PC-9 (cell line): ENCODE results near the gene ZFPM1. TPM values are rescaled to one million over a fixed set of nuclear protein-coding genes. Genes with fewer than 3 reads are reported as not detected.

ENCODE experiments used
- BruUV-seq: library from RNA; stranded (reverse); fragments of 400-500 nt; replicated peaks from 2 replicates; lab custom pipeline; 2021; lab: Mats Ljungman, UMichigan
- CTCF ChIA-PET: fragments of 300-600 bp; sonication (Branson Sonifier 250); formaldehyde crosslinking; loops from one replicate; lab custom pipeline; 2022; ENCODE audit warnings: antibody characterized with exemption; lab: Charles Lee
- POLR2A ChIA-PET: fragments of 300-600 bp; sonication (Branson Sonifier 250); formaldehyde crosslinking; loops from one replicate; lab custom pipeline; 2022; ENCODE audit warnings: antibody characterized with exemption; ENCODE audit not compliant: unreplicated experiment; lab: Charles Lee
- DNase-seq, 2 experiments: peaks; one replicate each; pipeline versions ENCODE4 v3.0.0 to v3.0.0-alpha.2; 2015 to 2022; ENCODE audit warnings: mixed read lengths in 1 of 2
- H2AFZ ChIP-seq: fragments of 200-600 bp; sonication (generic); 2 replicates; pipeline ENCODE4 v1.8.1; 2017; ENCODE audit warnings: antibody characterized with exemption
- H3F3A ChIP-seq: fragments of 200-600 bp; sonication (generic); 2 replicates; pipeline ENCODE4 v1.8.1; 2017; ENCODE audit warnings: antibody characterized with exemption, mild to moderate bottlenecking, low read depth; ENCODE audit not compliant: insufficient read depth
- H3K27ac ChIP-seq: fragments of 200-600 bp; sonication (generic); 2 replicates; pipeline ENCODE4 v1.6.1; 2016; ENCODE audit warnings: mixed run types
- H3K27me3 ChIP-seq: fragments of 200-600 bp; sonication (generic); 2 replicates; pipeline ENCODE4 v1.6.1; 2016; ENCODE audit warnings: low read depth, mixed run types; ENCODE audit not compliant: insufficient read depth
- H3K36me3 ChIP-seq: fragments of 200-600 bp; sonication (generic); 2 replicates; pipeline ENCODE4 v1.6.1; 2016; ENCODE audit warnings: low read depth, mixed run types
- H3K4me1 ChIP-seq: fragments of 200-600 bp; sonication (generic); replicated peaks from 2 replicates; pipeline ENCODE4 v1.6.1; 2016; ENCODE audit warnings: mixed run types; ENCODE audit not compliant: insufficient read depth
- H3K4me2 ChIP-seq: fragments of 200-600 bp; sonication (generic); 2 replicates; pipeline ENCODE4 v1.6.1; 2017; ENCODE audit warnings: mixed run types
- H3K4me3 ChIP-seq: fragments of 200-600 bp; sonication (generic); 2 replicates; pipeline ENCODE4 v1.6.1; 2016; ENCODE audit warnings: mixed run types
- H3K79me2 ChIP-seq: fragments of 200-600 bp; sonication (generic); 2 replicates; pipeline ENCODE4 v1.6.1; 2017; ENCODE audit warnings: low read depth, mixed run types
- H3K9me2 ChIP-seq: fragments of 200-600 bp; sonication (generic); 2 replicates; pipeline ENCODE4 v1.8.1; 2017; ENCODE audit warnings: mild to moderate bottlenecking; ENCODE audit not compliant: insufficient read depth
- H3K9me3 ChIP-seq: fragments of 200-600 bp; sonication (generic); 2 replicates; pipeline ENCODE4 v1.8.1; 2016; ENCODE audit warnings: low read depth; ENCODE audit not compliant: insufficient read depth
- H4K20me1 ChIP-seq: fragments of 200-600 bp; sonication (generic); 2 replicates; pipeline ENCODE4 v1.8.1; 2017; ENCODE audit not compliant: insufficient read depth
- EZH2 ChIP-seq: fragments of 200-600 bp; sonication (generic); IDR thresholded peaks from 2 replicates; pipeline ENCODE4 v1.8.0; 2017; ENCODE audit warnings: antibody characterized with exemption, low read depth
- intact Hi-C: fragments of 100-400 bp; cut with micrococcal nuclease; formaldehyde crosslinking; loops from one replicate; pipeline ENCODE4 v1.10.0; 2022; ENCODE audit not compliant: unreplicated experiment
- total RNA-seq: library from RNA; stranded (reverse); gene quantifications from 2 replicates; pipeline ENCODE4 v1.2.3, GENCODE V29; 2021
- TF ChIP-seq, protein P1 (sequence below): fragments of 200-600 bp; sonication (generic); conservative IDR thresholded peaks from 2 replicates; pipeline ENCODE4 v1.6.1; 2017; ENCODE audit warnings: mixed run types, antibody characterized with exemption, mild to moderate bottlenecking, moderate library complexity

ZFPM1 gene
- total RNA-seq, 1 experiment from 2014 or later = 19.7 TPM

DNA sequence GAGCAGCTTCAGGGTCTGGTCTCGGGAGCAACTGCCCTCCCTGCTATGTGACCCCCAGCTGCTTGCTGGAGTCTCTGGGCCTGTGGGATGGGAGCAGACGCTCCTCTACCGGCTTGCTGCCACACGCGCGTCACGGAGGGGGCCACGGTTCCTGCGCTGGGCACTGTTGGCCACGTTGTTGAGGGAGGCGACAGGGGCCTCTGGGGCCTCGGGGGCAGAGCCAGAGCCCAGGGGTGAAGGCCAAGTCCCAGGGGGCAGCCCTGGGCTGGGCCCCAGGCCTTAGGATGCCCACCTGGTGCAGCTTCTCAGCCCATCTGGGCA, 56.6 kb downstream of the ZFPM1 start:
- intact Hi-C loops = no loop called here
- BruUV-seq = no TSS peak
- H4K20me1 ChIP-seq = no peaks in the 10 kb centered on the region; the same call in 1 of the 2 replicates
- H3K9me2 ChIP-seq = no peaks in the 10 kb centered on the region
- no peaks in the 10 kb centered on the region for H3K9me3 ChIP-seq
- H3K27me3 ChIP-seq = no peaks in the 10 kb centered on the region
- DNase-seq = no peak
- TF ChIP-seq EZH2 = no peak
- TF ChIP-seq, protein P1, sequence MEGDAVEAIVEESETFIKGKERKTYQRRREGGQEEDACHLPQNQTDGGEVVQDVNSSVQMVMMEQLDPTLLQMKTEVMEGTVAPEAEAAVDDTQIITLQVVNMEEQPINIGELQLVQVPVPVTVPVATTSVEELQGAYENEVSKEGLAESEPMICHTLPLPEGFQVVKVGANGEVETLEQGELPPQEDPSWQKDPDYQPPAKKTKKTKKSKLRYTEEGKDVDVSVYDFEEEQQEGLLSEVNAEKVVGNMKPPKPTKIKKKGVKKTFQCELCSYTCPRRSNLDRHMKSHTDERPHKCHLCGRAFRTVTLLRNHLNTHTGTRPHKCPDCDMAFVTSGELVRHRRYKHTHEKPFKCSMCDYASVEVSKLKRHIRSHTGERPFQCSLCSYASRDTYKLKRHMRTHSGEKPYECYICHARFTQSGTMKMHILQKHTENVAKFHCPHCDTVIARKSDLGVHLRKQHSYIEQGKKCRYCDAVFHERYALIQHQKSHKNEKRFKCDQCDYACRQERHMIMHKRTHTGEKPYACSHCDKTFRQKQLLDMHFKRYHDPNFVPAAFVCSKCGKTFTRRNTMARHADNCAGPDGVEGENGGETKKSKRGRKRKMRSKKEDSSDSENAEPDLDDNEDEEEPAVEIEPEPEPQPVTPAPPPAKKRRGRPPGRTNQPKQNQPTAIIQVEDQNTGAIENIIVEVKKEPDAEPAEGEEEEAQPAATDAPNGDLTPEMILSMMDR = no peak
- POLR2A ChIA-PET = no interaction called here
- no peak overlapping the region for H2AFZ ChIP-seq
- no peak overlapping the region for H3K4me2 ChIP-seq
- no peaks in the 10 kb centered on the region for H3K79me2 ChIP-seq
- H3K4me1 ChIP-seq = no peaks in the 10 kb centered on the region
- no peaks in the 10 kb centered on the region for H3F3A ChIP-seq
- H3K36me3 ChIP-seq = no peaks in the 10 kb centered on the region
- CTCF ChIA-PET = no interaction called here
- no peak overlapping the region for H3K27ac ChIP-seq
- H3K4me3 ChIP-seq = no peak overlapping the region

DNA sequence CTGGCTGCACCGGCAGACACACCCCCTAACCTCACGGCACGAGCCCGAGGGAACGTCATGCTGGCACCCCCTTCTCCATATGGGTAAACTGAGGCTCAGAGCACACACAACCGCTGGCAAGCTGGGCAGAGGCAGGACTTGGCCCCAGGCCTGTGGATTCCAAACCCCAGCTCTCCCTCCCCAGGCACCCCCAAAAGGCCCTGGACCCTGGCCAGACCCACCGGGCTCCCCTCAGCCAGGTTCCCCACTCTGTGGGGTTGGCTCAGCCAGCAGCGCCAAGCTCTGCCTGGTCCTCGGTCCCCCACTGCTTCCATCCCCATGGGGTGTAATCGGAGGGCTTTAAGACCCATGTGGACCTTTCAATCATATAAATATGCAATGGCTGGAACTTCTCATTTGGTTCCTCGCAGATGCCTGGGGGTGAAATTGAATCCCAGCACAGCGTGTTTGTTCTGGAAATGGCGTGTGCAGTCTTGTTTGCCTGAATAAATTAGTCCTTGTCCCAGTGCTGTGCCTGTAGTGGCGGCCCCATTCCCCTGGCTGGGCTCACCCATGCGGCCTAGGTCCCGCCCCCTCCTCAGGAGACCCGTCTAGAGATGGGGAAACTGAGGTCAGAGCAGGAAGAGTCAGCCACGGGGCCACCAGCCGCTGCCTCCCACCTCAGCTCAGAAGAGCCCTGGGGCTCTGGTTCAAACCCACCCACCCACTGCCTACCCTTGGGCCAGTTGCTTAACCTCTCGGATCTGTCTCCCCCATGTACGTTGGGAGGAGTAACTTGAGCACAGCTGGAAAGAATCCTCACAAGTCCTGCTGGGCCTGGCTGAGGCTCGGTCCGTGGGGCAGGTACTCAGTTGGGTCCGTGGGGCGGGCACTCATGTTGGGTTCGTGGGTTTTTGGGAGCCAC, 57.3 kb downstream of the ZFPM1 start:
- H3K79me2 ChIP-seq = no peaks in the 10 kb centered on the region
- intact Hi-C loops = no loop called here
- H3K4me1 ChIP-seq = no peaks in the 10 kb centered on the region
- no peaks in the 10 kb centered on the region for H3K36me3 ChIP-seq
- no peak overlapping the region for H3K27ac ChIP-seq
- TF ChIP-seq, protein P1 = no peak
- TF ChIP-seq EZH2 = no peak
- H3K9me3 ChIP-seq = no peaks in the 10 kb centered on the region
- BruUV-seq = no TSS peak
- no peaks in the 10 kb centered on the region for H3K27me3 ChIP-seq
- no peak overlapping the region for H2AFZ ChIP-seq
- H3F3A ChIP-seq = no peaks in the 10 kb centered on the region
- no peak overlapping the region for H3K4me2 ChIP-seq
- no peaks in the 10 kb centered on the region for H3K9me2 ChIP-seq
- POLR2A ChIA-PET = no interaction called here
- CTCF ChIA-PET = no interaction called here
- no peaks in the 10 kb centered on the region for H4K20me1 ChIP-seq
- H3K4me3 ChIP-seq = no peak overlapping the region
- DNase-seq = no peak

DNA sequence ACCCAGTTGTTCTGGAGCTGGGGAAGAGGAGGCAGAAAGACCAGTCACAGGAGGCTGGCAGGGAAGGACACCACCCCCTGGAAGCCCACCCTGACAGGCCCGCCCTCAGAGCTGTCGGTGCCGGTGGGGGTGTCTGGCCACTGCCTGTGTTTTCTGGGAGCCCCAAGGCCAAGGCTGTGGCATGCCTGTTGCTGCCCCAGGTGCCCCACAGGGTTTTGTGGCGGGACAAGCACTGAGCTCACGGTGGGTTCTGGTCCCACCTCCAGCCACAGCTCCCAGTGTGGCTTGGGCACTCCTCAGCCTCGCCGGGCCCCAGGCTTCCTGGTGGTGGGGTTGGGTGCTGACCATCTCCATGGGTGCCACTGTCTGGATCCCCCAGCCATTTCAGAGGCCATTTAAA, 58.0 kb downstream of the ZFPM1 start:
- BruUV-seq = no TSS peak
- H3K4me3 ChIP-seq = no peak overlapping the region
- H3K4me1 ChIP-seq = no peaks in the 10 kb centered on the region
- no peak overlapping the region for H3K4me2 ChIP-seq
- intact Hi-C loops = no loop called here
- TF ChIP-seq EZH2 = no peak
- TF ChIP-seq, protein P1 = no peak
- ChIA-PET CTCF (no interaction called here), POLR2A (no interaction called here)
- H4K20me1 ChIP-seq = no peaks in the 10 kb centered on the region
- no peak for DNase-seq
- H2AFZ ChIP-seq = no peak overlapping the region
- H3K36me3 ChIP-seq = no peaks in the 10 kb centered on the region
- H3F3A ChIP-seq = no peaks in the 10 kb centered on the region
- H3K9me2 ChIP-seq = no peaks in the 10 kb centered on the region
- no peaks in the 10 kb centered on the region for H3K9me3 ChIP-seq
- H3K79me2 ChIP-seq = no peaks in the 10 kb centered on the region
- no peak overlapping the region for H3K27ac ChIP-seq
- no peaks in the 10 kb centered on the region for H3K27me3 ChIP-seq
